Mucosa of stomach (tissue), 1 donor: Measurements from ENCODE around the gene INSM1.
"Not testable (repeated sequence)": the region's sequence is repeated elsewhere in the genome, so short reads cannot be mapped to it uniquely, and the experiment has no call there.

Experiments
- H3K27me3 ChIP-seq: one replicate; pipeline ENCODE4 v1.7.0; 2013; ENCODE audit warnings: mild to moderate bottlenecking, low read length; ENCODE audit not compliant: control insufficient read depth, insufficient read depth
- H3K36me3 ChIP-seq: one replicate; pipeline ENCODE4 v1.7.0; 2013; ENCODE audit warnings: low read length; ENCODE audit not compliant: control insufficient read depth, insufficient read depth
- H3K4me1 ChIP-seq: one replicate; pipeline ENCODE4 v1.7.0; 2013; ENCODE audit warnings: mild to moderate bottlenecking, low read length; ENCODE audit not compliant: control insufficient read depth, insufficient read depth
- H3K4me3 ChIP-seq: one replicate; pipeline ENCODE4 v1.7.0; 2013; ENCODE audit warnings: low read length
- H3K9ac ChIP-seq: one replicate; pipeline ENCODE4 v1.7.0; 2013; ENCODE audit warnings: mild to moderate bottlenecking, low read length, moderate library complexity
- H3K9me3 ChIP-seq: one replicate; pipeline ENCODE4 v1.7.0; 2013; ENCODE audit warnings: mild to moderate bottlenecking, low read length, moderate library complexity; ENCODE audit not compliant: control insufficient read depth
- donor health status: Pancreatic carcinoma.

INSM1 gene

GRCh38 chr20:20338133-20338730 is 29.7 kb upstream of the INSM1 start:
- Histone ChIP-seq H3K36me3 (no peaks in the 10 kb centered on the region), H3K4me3 (no peak overlapping the region), H3K9ac (no peak overlapping the region), H3K27me3 (no peaks in the 10 kb centered on the region), H3K9me3 (no peaks in the 10 kb centered on the region), H3K4me1 (no peaks in the 10 kb centered on the region)

- H3K36me3 ChIP-seq, result no peaks in the 10 kb centered on the region
- no peak overlapping the region for H3K4me3 ChIP-seq
- no peaks in the 10 kb centered on the region for H3K9me3 ChIP-seq
- H3K4me1 ChIP-seq, result no peaks in the 10 kb centered on the region
- H3K27me3 ChIP-seq, result no peaks in the 10 kb centered on the region
- H3K9ac ChIP-seq, result no peak overlapping the region
These were observed 27.5 kb upstream of the INSM1 start for GRCh38 chr20:20340443-20340842.

- Histone ChIP-seq H3K9ac (no peak overlapping the region), H3K4me3 (no peak overlapping the region), H3K27me3 (no peaks in the 10 kb centered on the region), H3K9me3 (no peaks in the 10 kb centered on the region), H3K4me1 (no peaks in the 10 kb centered on the region), H3K36me3 (no peaks in the 10 kb centered on the region)
These were observed 26.5 kb upstream of the INSM1 start for GRCh38 chr20:20341371-20341770.

- no peaks in the 10 kb centered on the region for H3K27me3 ChIP-seq
- no peak overlapping the region for H3K9ac ChIP-seq
- H3K36me3 ChIP-seq, result no peaks in the 10 kb centered on the region
- H3K4me3 ChIP-seq, result no peak overlapping the region
- no peaks in the 10 kb centered on the region for H3K9me3 ChIP-seq
- no peaks in the 10 kb centered on the region for H3K4me1 ChIP-seq
These were observed 25.8 kb upstream of the INSM1 start for GRCh38 chr20:20342066-20342465.

- Histone ChIP-seq H3K36me3 (no peaks in the 10 kb centered on the region), H3K9me3 (no peaks in the 10 kb centered on the region), H3K4me3 (no peak overlapping the region), H3K27me3 (no peaks in the 10 kb centered on the region), H3K4me1 (no peaks in the 10 kb centered on the region), H3K9ac (no peak overlapping the region)
These were observed 24.0 kb upstream of the INSM1 start for GRCh38 chr20:20343932-20344331.

- H3K9me3 ChIP-seq, result no peaks in the 10 kb centered on the region
- no peaks in the 10 kb centered on the region for H3K4me1 ChIP-seq
These were observed 23.4 kb upstream of the INSM1 start for GRCh38 chr20:20344476-20344875.

GRCh38 chr20:20353576-20353975 is 14.3 kb upstream of the INSM1 start:
- no peaks in the 10 kb centered on the region for H3K27me3 ChIP-seq
- no peak overlapping the region for H3K4me3 ChIP-seq
- no peaks in the 10 kb centered on the region for H3K9me3 ChIP-seq
- no peaks in the 10 kb centered on the region for H3K36me3 ChIP-seq
- no peak overlapping the region for H3K9ac ChIP-seq
- no peaks in the 10 kb centered on the region for H3K4me1 ChIP-seq

More at GRCh38 chr20:20344476-20344875, 23.4 kb upstream of the INSM1 start:
- Histone ChIP-seq H3K4me3 (no peak overlapping the region), H3K27me3 (no peaks in the 10 kb centered on the region), H3K9ac (no peak overlapping the region), H3K36me3 (no peaks in the 10 kb centered on the region)

- not testable (repeated sequence) for H3K4me1 ChIP-seq, H3K4me3 ChIP-seq, H3K9ac ChIP-seq, H3K9me3 ChIP-seq, H3K27me3 ChIP-seq, H3K36me3 ChIP-seq
These were observed 12.4 kb upstream of the INSM1 start for GRCh38 chr20:20355503-20355902.

- no peak overlapping the region for H3K4me3 ChIP-seq
- no peaks in the 10 kb centered on the region for H3K9me3 ChIP-seq
- H3K36me3 ChIP-seq, result no peaks in the 10 kb centered on the region
- H3K27me3 ChIP-seq, result peaks cover 34% of the 10 kb centered on the region
- H3K4me1 ChIP-seq, result peaks cover under 1% of the 10 kb centered on the region
- H3K9ac ChIP-seq, result no peak overlapping the region
These were observed 9.1 kb upstream of the INSM1 start for GRCh38 chr20:20358801-20359200.

GRCh38 chr20:20359628-20360027 is 8.3 kb upstream of the INSM1 start:
- no peak overlapping the region for H3K9ac ChIP-seq
- no peaks in the 10 kb centered on the region for H3K9me3 ChIP-seq
- H3K4me1 ChIP-seq, result peaks cover 5% of the 10 kb centered on the region
- peaks cover 42% of the 10 kb centered on the region for H3K27me3 ChIP-seq
- H3K4me3 ChIP-seq, result no peak overlapping the region
- no peaks in the 10 kb centered on the region for H3K36me3 ChIP-seq

- Histone ChIP-seq H3K9me3 (no peaks in the 10 kb centered on the region), H3K27me3 (peaks cover 50% of the 10 kb centered on the region), H3K4me1 (peaks cover 5% of the 10 kb centered on the region), H3K9ac (no peak overlapping the region), H3K4me3 (no peak overlapping the region), H3K36me3 (no peaks in the 10 kb centered on the region)
These were observed 7.4 kb upstream of the INSM1 start for GRCh38 chr20:20360464-20360863.

- Histone ChIP-seq H3K9me3 (no peaks in the 10 kb centered on the region), H3K4me1 (peaks cover 5% of the 10 kb centered on the region), H3K36me3 (no peaks in the 10 kb centered on the region), H3K4me3 (no peak overlapping the region), H3K27me3 (peaks cover 72% of the 10 kb centered on the region), H3K9ac (no peak overlapping the region)
These were observed 5.0 kb upstream of the INSM1 start for GRCh38 chr20:20362774-20363433.

GRCh38 chr20:20363434-20363798 is 4.5 kb upstream of the INSM1 start:
- Histone ChIP-seq H3K4me3 (no peak overlapping the region), H3K9me3 (no peaks in the 10 kb centered on the region), H3K36me3 (no peaks in the 10 kb centered on the region), H3K9ac (peak overlapping the region; percentile 28), H3K27me3 (peaks cover 73% of the 10 kb centered on the region), H3K4me1 (peaks cover 5% of the 10 kb centered on the region)
